H9 (cell line): ENCODE results near the gene DOCK9. TPM values are rescaled to one million over a fixed set of nuclear protein-coding genes. Genes with fewer than 3 reads are reported as not detected.

Experiments
- DNase-seq: peaks from one replicate; pipeline ENCODE4 v3.0.0-alpha.2; 2017
- H2AFZ ChIP-seq: one replicate; pipeline ENCODE4 v1.6.1; 2013; ENCODE audit warnings: mild to moderate bottlenecking, low read length, control low read depth, moderate library complexity
- H2AK5ac ChIP-seq: 2 replicates; pipeline ENCODE4 v1.6.1; 2013; ENCODE audit warnings: low read length, control low read depth, mixed read lengths; ENCODE audit not compliant: insufficient read length
- H2BK120ac ChIP-seq: one replicate; pipeline ENCODE4 v1.6.1; 2013; ENCODE audit warnings: low read depth, mild to moderate bottlenecking, low read length, control low read depth, inconsistent platforms; ENCODE audit not compliant: poor library complexity, severe bottlenecking
- H2BK12ac ChIP-seq: 2 replicates; pipeline ENCODE4 v1.6.1; 2013; ENCODE audit warnings: low read length, control low read depth, mixed read lengths, low read depth; ENCODE audit not compliant: insufficient read length
- H2BK15ac ChIP-seq: 2 replicates; pipeline ENCODE4 v1.6.1; 2013; ENCODE audit warnings: low read depth, low read length, control low read depth
- H2BK20ac ChIP-seq: one replicate; pipeline ENCODE4 v1.6.1; 2013; ENCODE audit warnings: low read depth, mild to moderate bottlenecking, low read length, control low read depth, inconsistent platforms; ENCODE audit not compliant: poor library complexity, severe bottlenecking
- H2BK5ac ChIP-seq: 2 replicates; pipeline ENCODE4 v1.6.1; 2013; ENCODE audit warnings: low read length, control low read depth, mixed read lengths; ENCODE audit not compliant: insufficient read length
- H3K14ac ChIP-seq: 2 replicates; pipeline ENCODE4 v1.6.1; 2013; ENCODE audit warnings: low read length, control low read depth; ENCODE audit not compliant: insufficient read depth
- H3K18ac ChIP-seq: 2 replicates; pipeline ENCODE4 v1.6.1; 2013; ENCODE audit warnings: low read depth, mild to moderate bottlenecking, mixed read lengths, low read length, control low read depth; ENCODE audit not compliant: insufficient read length
- H3K23ac ChIP-seq: 2 replicates; pipeline ENCODE4 v1.6.1; 2013; ENCODE audit warnings: low read length, control low read depth, mixed read lengths, low read depth; ENCODE audit not compliant: insufficient read length
- H3K23me2 ChIP-seq: 2 replicates; pipeline ENCODE4 v1.6.1; 2013; ENCODE audit warnings: low read depth, mild to moderate bottlenecking, mixed read lengths, low read length, control low read depth; ENCODE audit not compliant: insufficient read length, poor library complexity, severe bottlenecking
- H3K27ac ChIP-seq: 2 replicates; pipeline ENCODE4 v1.5.1; 2013; ENCODE audit warnings: low read length, control low read depth, mixed read lengths, low read depth; ENCODE audit not compliant: insufficient read length
- H3K27me3 ChIP-seq: 2 replicates; pipeline ENCODE4 v1.6.1; 2013; ENCODE audit warnings: low read length, control low read depth, inconsistent platforms; ENCODE audit not compliant: insufficient read depth
- H3K4ac ChIP-seq: 2 replicates; pipeline ENCODE4 v1.6.1; 2013; ENCODE audit warnings: low read depth, mild to moderate bottlenecking, control low read depth, inconsistent platforms, low read length, moderate library complexity
- H3K4me1 ChIP-seq: 2 replicates; pipeline ENCODE4 v1.6.1; 2013; ENCODE audit warnings: low read length, control low read depth, inconsistent platforms; ENCODE audit not compliant: insufficient read depth
- H3K4me2 ChIP-seq: 2 replicates; pipeline ENCODE4 v1.6.1; 2013; ENCODE audit warnings: low read length, control low read depth, mixed read lengths; ENCODE audit not compliant: insufficient read length, insufficient read depth
- H3K56ac ChIP-seq: 2 replicates; pipeline ENCODE4 v1.6.1; 2013; ENCODE audit warnings: low read depth, mild to moderate bottlenecking, mixed read lengths, low read length, control low read depth; ENCODE audit not compliant: insufficient read length
- H3K79me1 ChIP-seq: 2 replicates; pipeline ENCODE4 v1.6.1; 2013; ENCODE audit warnings: low read depth, mild to moderate bottlenecking, moderate library complexity, low read length, control low read depth, inconsistent platforms; ENCODE audit not compliant: insufficient read depth, poor library complexity, severe bottlenecking
- H3K79me2 ChIP-seq: 2 replicates; pipeline ENCODE4 v1.6.1; 2013; ENCODE audit warnings: low read length, control low read depth, inconsistent platforms; ENCODE audit not compliant: insufficient read depth
- H3K9ac ChIP-seq: 2 replicates; pipeline ENCODE4 v1.6.1; 2013; ENCODE audit warnings: low read length, control low read depth, mixed read lengths; ENCODE audit not compliant: insufficient read length; ENCODE audit errors: extremely low read depth
- H3K9me3 ChIP-seq: one replicate; pipeline ENCODE4 v1.6.1; 2013; ENCODE audit warnings: low read depth, low read length, inconsistent platforms; ENCODE audit not compliant: control insufficient read depth
- H3T11ph ChIP-seq: one replicate; pipeline ENCODE4 v1.6.1; 2013; ENCODE audit warnings: mild to moderate bottlenecking, low read length, control low read depth, inconsistent platforms
- H4K20me1 ChIP-seq: one replicate; pipeline ENCODE4 v1.6.1; 2013; ENCODE audit not compliant: control insufficient read depth, insufficient read length, insufficient read depth
- H4K5ac ChIP-seq: 2 replicates; pipeline ENCODE4 v1.6.1; 2013; ENCODE audit warnings: low read depth, mild to moderate bottlenecking, mixed read lengths, low read length, control low read depth; ENCODE audit not compliant: insufficient read length
- H4K8ac ChIP-seq: replicated peaks from 2 replicates; pipeline ENCODE4 v1.6.1; 2013; ENCODE audit warnings: low read length, control low read depth, mixed read lengths, low read depth; ENCODE audit not compliant: insufficient read length
- H4K91ac ChIP-seq: 2 replicates; pipeline ENCODE4 v1.6.1; 2013; ENCODE audit warnings: low read depth, mild to moderate bottlenecking, moderate library complexity, mixed read lengths, low read length, control low read depth; ENCODE audit not compliant: insufficient read length
- H3K27ac Mint-ChIP-seq, 3 experiments: 2 replicates in 2 of 3; 3 replicates in 1 of 3; pipeline ENCODE4 v1.8.0; 2020 to 2021; ENCODE audit warnings: mixed read lengths in 3 of 3, mild to moderate bottlenecking in 1 of 3, moderate library complexity in 1 of 3
- H3K27me3 Mint-ChIP-seq: 2 replicates; pipeline ENCODE4 v1.8.0; 2021; ENCODE audit warnings: low read depth, mild to moderate bottlenecking, moderate library complexity, mixed read lengths
- H3K36me3 Mint-ChIP-seq, 3 experiments: 2 replicates in 2 of 3; 3 replicates in 1 of 3; pipeline ENCODE4 v1.8.0; 2020 to 2021; ENCODE audit warnings: low read depth in 3 of 3, mixed read lengths in 3 of 3; ENCODE audit not compliant: insufficient read depth in 1 of 3
- H3K4me1 Mint-ChIP-seq, 2 experiments: 2 replicates each; pipeline ENCODE4 v1.8.0; 2020; ENCODE audit warnings: mixed read lengths in 2 of 2
- H3K4me3 Mint-ChIP-seq, 2 experiments: 2 replicates in 1 of 2; 3 replicates in 1 of 2; pipeline ENCODE4 v1.8.0; 2020 to 2021; ENCODE audit warnings: mild to moderate bottlenecking in 2 of 2, mixed read lengths in 2 of 2, moderate library complexity in 1 of 2
- H3K9me3 Mint-ChIP-seq, 2 experiments: 2 replicates in 1 of 2; 3 replicates in 1 of 2; pipeline ENCODE4 v1.8.0; 2020; ENCODE audit warnings: mild to moderate bottlenecking in 2 of 2, mixed read lengths in 2 of 2, moderate library complexity in 1 of 2
- CTCF ChIP-seq: fragments of 200-600 bp; sonication (generic); conservative IDR thresholded peaks from 3 replicates; pipeline ENCODE4 v1.8.0; 2021; ENCODE audit warnings: antibody characterized with exemption, mild to moderate bottlenecking
- WGBS: extraction: QIAGEN DNeasy Blood & Tissue Kit; methylation state at CpG from one replicate; pipeline ENCODE4 v1.1.7; 2013; ENCODE audit warnings: missing lambda C conversion rate, low lambda C conversion rate, mixed read lengths; ENCODE audit not compliant: insufficient read length; ENCODE audit errors: extremely low coverage; 5-methylcytosine and 5-hydroxymethylcytosine counted together
- total RNA-seq: library from RNA; stranded (reverse); gene quantifications from 2 replicates; pipeline ENCODE4 v1.2.1, GENCODE V29; 2021

Gene DOCK9
- total RNA-seq, 1 experiment from 2014 or later = 23.0 TPM

- WGBS = no CpG with 5 or more reads among the region's 11 CpGs
- H2BK15ac ChIP-seq = no peak overlapping the region
- H3K23me2 ChIP-seq = no peaks in the 10 kb centered on the region
- H4K5ac ChIP-seq = no peak overlapping the region
- no peak overlapping the region for H3K27ac ChIP-seq
- H2BK120ac ChIP-seq = no peak overlapping the region
- no peak overlapping the region for H3K4me3 Mint-ChIP-seq
- H3K79me2 ChIP-seq = 0 out of 2 replicates have a peak, but pooled peaks cover 1% of the 10 kb centered on the region
- no peak overlapping the region for H4K91ac ChIP-seq
- H3K18ac ChIP-seq = no peak overlapping the region
- no peaks in the 10 kb centered on the region; the same call in 1 of the 2 replicates for H3K4me1 ChIP-seq
- no peak overlapping the region for H3K4ac ChIP-seq
- no peaks in the 10 kb centered on the region; the same call in 1 of the 2 replicates for H3K27me3 Mint-ChIP-seq
- H3K9me3 ChIP-seq = no peaks in the 10 kb centered on the region
- H2BK5ac ChIP-seq = no peak overlapping the region
- no peaks in the 10 kb centered on the region; a peak in 1 of 7 replicates for H3K36me3 Mint-ChIP-seq
- no peaks in the 10 kb centered on the region for H3K79me1 ChIP-seq
- no peak overlapping the region for H3K9ac ChIP-seq
- TF ChIP-seq CTCF = no peak
- no peak overlapping the region for H2AK5ac ChIP-seq
- H2AFZ ChIP-seq = no peak overlapping the region
- H3K14ac ChIP-seq = no peak overlapping the region
- no peak overlapping the region for H3K23ac ChIP-seq
- no peak overlapping the region for H3K4me2 ChIP-seq
- H3K4me1 Mint-ChIP-seq = peaks cover 7 to 9% of the 10 kb centered on the region in 2 experiments
- H3K56ac ChIP-seq = no peak overlapping the region
- peak overlapping the region; percentile 31 for H4K8ac ChIP-seq
- H3T11ph ChIP-seq = no peak overlapping the region
- no peaks in the 10 kb centered on the region for H4K20me1 ChIP-seq
- no peaks in the 10 kb centered on the region for H3K27me3 ChIP-seq
- no peak overlapping the region for H3K27ac Mint-ChIP-seq
- peaks cover 0 to 2% of the 10 kb centered on the region in 2 experiments; a peak in 1 of 5 replicates for H3K9me3 Mint-ChIP-seq
- no peak for DNase-seq
- no peak overlapping the region for H2BK12ac ChIP-seq
- no peak overlapping the region for H2BK20ac ChIP-seq
These were observed 196.4 kb downstream of the DOCK9 start for GRCh38 chr13:98781470-98781869.
